Measurements from ENCODE around the gene INPP5A.
A peak's percentile ranks its signal among the peaks of the same experiment; 100 is the strongest.

The INPP5A gene

DNA sequence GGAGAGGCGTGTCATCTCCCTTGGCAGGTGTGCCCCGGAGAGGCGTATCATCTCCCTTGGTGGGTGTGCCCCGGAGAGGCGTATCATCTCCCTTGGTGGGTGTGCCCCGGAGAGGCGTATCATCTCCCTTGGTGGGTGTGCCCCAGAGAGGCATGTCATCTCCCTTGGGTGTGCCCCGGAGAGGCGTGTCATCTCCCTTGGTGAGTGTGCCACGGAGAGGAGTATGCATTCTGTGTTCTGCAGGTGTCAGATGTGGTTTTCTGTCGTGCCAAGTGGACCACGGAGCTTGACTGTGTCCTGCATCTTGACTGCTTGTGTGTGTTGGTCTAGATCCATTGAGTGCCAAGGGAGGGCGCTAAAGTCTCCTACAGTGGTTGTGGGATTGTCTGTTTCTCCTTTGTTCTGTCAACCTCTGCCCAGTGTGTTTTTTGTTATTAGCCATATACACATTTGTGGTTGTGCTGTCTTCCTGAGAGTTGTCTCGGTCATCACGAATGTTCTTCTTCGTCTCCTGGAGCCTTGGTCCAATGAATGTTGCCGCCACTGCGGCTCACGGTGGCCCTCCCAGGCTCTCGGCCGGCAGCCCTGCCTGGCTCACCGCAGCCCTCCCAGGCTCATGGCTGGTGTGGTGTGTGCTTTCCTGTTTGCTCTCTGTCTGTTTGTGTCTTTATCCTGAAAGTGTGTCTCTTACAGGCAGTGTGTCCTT, 96.8 kb downstream of the INPP5A start:
- DNase-seq, result no peak

DNA sequence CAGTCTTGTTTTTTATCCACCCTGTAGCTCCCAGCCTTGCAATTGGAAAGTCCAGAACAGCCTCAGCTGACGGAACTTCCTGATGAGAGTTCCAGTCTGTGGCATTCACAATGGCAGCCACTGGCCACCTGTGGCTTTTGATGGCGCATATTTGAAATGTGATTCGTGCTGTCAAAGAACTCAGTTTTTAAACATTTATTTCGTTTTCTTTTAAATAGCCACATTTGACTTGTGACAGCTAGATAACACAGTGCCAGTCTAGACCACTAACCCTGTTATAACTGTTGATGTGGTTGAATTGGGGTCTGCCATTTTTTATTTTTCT, 97.3 kb downstream of the INPP5A start:
- no peak for DNase-seq

DNA sequence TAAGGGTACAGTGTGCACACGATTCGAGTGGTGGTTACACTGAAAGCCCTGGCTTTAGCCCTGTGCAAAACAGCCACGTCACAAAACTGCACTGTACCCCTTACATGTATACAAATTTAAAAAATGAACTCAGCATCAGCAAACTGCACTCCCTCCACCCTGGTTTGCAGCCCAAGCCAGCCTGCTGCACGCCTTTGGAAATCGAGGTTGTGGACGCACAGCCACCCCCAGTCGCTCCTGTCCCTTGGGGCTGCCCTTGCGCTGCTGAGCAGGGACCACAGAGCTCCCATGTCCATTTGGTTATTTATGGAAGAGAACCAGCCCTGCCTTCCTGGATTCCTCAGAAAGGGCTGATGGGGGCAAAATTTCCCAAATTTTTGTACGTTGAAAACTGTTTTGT, 98.8 kb downstream of the INPP5A start:
- no peak for DNase-seq

DNA sequence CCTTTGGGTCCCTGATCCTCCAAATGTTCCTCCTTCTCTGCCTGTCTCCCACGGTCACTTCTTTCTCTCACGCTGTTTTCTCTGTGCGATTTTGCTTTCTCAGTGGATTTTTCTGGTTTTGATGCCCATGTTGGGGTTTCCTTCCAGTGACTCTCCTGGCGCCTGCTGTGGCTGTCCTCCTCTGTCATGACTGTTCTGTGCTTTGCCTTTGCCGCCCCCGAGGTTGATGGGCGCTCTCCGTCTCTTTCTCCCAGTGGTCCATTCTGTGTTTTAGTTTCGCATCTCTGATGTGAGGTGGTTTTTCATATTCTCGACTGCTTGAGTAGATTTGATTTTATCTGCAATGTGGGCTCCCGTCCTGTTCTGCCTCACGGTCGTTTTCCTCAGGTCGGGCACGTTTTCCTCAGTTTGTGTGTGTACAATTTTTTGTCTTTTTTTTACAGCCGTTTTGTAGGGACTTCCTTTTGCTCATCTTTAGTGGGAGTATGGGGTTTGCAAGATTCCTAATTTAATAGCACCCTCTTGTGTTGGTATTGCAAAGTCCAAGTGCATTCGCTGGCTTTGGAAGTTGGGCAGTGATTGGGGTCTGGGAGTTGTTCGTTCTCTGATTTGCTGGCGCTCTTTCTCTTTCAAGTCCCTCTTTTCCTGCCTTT, 100.0 kb downstream of the INPP5A start:
- DNase-seq, result peak in 1 of 2 experiments; percentile 15

DNA sequence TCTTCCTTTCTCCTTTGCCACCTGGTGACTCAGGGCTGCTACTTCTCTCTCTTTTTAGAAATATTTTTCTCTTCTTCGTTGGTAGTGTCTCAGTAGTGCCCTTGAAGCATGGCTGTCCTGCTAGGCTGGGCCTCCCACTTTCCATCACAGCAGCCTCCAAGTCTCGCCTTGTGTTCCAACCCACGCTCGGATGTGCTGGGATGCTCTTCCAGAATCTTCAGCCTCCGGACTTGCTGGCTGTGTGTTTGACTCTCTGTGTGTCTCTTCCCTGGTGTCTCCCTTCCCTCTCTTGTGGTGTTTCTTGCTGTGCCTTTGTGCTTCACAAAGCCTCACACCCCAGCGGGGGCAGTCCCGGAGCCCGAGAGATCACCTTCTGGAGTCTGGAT, 100.5 kb downstream of the INPP5A start:
- DNase-seq, result no peak

DNA sequence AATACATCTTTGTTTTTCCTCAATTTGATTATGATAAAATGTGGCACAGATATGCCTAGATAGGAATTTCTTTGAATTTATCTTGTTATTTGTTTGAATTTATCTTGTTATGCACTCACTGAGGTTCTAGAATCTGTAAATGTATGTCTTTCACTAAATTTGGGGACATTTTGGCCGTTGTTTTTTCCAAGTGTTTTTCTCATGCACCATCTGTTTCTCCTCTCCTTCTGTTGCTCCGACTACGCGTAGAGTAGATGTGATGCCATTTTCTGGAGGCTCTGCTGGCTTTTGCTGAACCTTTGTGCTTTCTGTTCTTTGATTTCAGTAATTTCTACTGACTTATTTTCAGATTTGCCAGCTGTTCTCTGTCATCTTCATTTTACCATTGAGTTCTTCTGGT, 101.9 kb downstream of the INPP5A start:
- no peak for DNase-seq

DNA sequence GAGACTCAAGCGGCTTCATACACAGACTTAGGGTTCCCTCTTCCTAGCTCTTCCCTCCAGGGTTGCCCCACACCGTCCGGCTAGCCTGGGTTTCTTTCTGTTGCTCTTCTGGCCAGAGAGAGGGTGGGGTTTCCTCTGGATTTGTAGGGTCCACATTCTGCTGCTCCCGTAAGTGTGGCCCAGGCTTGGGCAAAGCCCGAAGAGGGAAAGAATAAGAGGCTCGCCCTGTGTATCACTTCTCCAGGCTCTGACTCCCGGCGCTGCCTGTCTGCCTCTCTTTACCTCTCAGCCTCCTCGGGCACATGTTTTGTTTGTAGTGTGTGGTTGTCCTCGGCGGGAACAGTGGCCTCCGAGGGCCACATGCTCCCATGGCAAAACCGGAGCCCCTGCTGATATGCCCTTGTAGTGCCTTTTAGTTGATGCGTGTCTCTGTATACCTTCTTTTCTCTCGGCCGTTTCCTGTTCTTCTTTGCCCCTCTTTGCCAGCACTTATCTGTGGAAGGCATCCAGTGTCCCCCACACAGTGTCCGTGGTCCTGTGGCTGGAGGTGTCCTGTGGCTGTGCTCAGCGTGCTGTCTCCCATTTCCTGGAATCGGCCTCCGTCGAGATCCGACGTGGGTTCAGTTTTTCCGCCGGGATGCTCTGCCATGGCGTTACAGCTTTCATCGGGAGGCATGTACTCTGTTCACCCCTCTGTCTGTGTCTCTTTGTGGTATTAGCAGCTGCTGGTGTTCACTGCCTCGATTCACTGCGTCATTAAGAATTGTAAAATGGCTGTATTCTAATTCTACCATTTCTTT, 102.9 kb downstream of the INPP5A start:
- DNase-seq, result no peak

DNA sequence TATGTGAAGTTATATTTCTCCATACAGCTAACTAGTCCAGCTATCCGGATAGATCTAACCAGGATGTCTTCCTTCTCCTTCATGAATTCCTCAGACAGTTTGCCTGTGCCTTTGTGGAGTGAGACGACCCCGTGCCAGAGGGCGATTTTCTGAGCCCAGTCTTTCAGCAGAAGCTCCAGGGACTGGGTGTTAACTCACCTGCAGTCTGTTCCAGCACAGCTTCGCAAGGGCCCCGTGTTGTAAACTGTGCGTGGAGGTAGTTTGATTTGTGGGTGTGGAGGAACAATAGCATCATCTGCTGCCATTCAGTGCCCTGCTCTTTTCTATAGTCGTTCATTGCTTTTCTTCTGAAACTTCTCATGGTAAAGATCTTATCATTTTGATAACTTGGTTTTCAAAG, 103.8 kb downstream of the INPP5A start:
- no peak for DNase-seq

DNA sequence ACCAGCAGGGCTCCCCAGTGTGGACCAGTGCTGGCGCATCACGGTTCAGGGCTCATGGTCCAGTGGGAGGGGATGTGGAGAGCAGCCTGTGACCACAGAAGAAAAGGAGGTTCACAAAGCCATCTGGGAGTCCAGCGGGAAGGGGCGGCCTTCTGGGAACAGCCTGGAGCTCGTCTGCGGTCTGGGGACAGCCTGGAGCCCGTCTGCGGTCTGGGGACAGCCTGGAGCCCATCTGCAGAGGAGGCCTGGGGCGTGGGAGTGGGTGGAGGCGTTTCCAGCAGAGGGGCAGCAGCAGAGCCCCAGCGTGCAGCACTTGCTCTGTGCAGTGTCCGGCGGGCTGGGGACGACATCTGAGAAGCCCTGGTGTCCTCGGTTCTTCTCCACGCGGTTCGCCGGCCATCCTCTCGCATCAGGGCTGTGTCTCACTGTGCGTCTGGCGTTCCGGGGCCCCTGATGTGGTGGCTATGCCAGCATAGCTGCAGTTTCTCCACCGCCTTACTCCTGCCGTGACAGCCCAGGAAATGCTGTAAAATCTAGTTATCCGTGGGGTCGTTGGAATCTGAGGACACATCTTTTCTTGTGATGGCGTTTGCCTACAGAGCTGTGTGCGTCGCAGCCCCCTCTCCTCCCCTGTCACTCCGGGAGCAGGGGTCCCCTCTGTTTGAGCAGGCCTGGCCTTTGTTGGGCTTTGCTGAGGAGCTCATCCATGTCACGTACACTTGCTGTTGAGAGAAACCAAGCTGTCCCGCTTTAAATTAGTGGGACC, 104.6 kb downstream of the INPP5A start:
- no peak for DNase-seq

DNA sequence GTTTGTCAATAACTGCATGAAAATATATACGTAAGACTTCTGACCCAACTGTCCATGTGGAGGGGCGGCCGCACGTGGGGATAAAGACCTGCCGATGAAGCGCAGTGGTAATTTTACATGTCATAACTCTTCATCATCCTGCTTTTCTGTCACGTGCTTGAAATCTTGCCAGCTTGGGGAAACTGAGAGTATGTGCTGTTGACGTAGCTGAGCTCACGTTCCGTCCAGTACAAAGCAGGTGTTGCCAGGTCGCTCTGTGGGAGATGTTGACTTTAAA, 105.1 kb downstream of the INPP5A start:
- DNase-seq, result no peak

DNA sequence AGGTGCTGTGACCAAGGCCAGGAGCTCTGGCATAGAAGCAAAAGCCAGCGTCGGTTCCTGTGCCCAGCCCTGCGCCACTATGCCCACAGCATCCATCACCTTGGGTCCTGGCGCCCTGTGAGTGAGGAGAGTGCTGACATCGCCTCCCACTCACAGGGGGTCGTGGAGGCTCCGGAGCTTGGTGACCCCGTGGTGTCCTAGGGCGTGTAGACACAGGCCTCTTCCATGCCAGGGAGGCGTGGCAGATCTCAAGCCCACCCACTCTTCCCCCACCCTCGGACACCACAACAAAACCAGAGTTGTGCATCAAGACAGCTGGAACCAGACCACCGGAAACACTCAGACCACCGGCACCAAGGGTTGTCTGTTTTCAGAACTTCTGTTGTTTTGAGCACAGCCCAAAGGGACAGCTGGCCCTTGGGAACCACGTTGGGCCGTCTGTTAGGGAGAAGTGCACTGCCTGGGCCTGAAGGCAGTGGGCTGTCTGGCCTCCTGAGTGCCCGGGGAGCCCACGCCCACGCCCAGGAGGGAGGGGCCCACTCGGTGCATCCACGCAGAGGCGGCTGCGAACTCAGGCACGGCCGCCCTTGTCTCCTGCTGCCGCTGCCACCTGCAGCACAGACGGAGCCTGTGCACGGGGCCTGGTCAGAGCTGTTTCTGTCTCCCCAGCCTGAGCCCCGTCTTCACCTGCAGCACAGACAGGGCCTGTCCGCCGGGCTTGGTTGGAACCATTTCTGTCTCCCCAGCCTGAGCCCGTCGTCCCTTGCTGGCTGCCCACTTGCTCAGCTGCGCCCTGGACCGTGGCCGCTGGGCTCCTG, 106.3 kb downstream of the INPP5A start:
- no peak for DNase-seq

DNA sequence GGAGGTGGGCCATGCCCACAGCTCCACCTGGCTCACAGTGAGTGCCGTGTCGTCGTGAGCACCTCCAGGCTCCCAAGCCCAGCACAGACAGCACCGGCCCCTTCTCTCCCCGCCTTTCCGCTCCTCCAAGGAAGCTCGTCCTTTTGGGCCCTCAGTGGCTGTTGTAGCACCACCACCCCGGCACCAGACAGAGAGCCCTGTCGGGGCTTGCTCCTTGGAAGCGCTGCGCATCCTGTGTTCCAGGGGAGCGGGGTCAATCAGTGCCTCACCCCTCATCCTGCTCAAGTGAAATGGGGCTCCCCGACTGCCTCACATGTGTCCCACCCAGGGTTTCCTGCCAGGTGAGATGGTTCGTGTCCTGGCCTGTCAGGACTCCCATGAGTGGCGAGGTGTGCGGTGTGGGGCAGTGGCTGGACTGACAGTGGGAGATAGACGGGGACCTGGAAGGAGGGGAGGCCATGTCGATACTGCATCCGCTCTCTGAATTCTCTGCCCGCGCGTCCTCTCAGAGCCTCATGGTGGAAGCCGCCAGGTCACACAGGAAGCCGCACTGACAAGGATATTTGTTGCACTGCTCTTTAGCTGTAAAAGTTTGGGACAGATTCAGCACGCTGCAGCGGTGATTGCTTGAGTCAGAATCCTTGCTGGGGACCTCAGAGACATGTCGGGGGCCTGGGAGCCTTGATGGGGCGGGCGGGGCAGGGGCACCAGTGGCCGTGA, 107.1 kb downstream of the INPP5A start:
- DNase-seq, result no peak

DNA sequence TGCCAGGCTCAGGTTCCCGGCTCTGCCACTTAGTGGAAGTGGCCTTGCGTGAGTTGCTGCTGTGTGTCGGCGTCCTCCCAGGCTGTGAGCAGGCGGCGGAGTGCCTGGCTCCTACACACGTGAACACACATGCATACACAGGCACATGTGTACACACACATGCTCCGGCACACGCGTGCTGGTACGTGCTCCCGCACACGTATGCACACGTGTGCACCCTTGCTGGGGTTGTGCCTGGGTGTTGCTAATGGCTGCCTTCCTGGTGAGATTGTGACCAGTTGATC, 107.6 kb downstream of the INPP5A start:
- DNase-seq, result no peak

DNA sequence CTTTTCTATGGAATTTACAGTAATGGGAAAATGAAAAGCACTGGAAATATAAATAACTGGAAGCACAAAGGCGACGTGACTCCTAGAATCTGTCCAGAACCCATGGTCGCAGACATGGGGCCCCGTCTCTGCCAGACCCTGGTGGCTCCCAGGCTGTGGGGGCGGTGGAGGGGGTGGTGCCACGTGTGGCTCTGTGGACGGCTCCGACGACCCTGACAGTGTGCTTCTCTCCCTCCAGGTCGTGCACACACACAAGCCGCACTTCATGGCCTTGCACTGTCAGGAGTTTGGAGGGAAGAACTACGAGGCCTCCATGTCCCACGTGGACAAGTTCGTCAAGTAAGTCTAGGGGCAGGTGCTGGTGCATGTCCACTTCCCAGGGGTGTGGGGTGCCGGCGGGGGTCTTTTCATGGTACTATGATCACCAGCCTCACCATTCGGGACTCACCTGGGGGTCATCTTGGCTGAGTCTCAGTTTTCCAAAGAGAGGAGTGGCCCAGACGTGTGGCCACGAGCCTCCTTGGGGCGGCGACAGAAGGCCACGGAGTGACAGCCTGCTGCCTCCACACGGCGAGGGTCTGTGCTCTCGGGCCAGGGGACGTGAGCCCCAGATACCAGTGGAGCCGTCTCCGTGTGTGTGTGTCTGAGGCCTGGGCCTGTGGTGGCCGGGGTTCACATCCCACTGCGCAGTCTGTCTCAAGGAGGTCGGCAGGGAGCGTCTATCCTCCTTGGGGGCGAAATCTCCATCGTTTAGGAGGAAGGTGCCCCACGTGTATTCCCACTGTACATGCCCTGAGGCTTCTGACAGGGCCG, 108.2 kb downstream of the INPP5A start:
- no peak for DNase-seq

DNA sequence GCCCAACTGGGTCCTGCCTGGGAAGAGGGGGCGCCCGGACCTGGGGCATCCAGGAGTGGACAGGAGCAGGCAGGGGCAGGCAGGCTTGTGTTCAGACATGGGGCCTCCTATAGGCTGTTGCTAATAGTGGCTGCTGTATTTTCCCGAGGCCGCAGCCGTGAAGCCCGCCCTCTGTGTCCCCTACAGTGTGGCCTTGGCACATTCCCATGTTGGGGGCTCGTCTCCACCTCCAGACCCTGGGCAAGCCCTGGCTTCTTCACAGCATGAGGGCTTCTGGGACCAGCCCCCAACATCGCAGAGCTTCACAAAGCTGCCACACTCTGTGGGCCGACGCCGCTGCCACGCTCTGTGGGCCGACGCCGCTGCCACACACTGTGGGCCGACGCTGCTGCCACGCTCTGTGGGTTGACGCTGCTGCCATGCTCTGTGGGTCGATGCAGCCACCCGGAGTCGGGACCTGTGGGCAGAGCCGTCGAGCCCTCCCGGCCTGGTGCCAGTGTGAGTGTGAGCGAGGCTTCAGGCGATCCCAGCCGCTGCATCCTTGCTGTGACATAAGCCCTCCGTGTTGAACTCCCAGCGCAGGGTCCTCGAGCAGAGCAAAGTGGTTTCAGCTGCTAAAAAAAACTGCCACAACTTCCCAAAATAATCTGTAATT, 109.0 kb downstream of the INPP5A start:
- no peak for DNase-seq

DNA sequence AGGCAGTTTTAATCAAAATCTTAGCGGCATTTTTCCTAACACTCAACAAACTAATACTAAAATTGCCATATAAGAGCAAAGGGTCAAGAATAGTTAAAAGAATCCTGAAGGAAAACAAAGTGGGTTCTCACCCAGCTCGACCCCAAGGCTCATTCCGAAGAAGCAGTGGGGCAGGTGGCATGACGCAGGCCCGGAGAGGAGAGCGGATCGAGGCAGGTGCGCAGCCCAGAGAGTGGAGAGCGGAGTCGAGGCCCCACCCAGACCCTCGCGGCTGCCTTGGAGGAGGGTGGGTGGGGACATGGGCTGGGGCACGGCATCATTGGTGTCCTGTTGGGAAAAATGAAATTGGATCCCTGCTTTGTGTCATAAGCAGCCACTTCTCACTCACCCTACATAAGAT, 109.8 kb downstream of the INPP5A start:
- DNase-seq, result no peak

DNA sequence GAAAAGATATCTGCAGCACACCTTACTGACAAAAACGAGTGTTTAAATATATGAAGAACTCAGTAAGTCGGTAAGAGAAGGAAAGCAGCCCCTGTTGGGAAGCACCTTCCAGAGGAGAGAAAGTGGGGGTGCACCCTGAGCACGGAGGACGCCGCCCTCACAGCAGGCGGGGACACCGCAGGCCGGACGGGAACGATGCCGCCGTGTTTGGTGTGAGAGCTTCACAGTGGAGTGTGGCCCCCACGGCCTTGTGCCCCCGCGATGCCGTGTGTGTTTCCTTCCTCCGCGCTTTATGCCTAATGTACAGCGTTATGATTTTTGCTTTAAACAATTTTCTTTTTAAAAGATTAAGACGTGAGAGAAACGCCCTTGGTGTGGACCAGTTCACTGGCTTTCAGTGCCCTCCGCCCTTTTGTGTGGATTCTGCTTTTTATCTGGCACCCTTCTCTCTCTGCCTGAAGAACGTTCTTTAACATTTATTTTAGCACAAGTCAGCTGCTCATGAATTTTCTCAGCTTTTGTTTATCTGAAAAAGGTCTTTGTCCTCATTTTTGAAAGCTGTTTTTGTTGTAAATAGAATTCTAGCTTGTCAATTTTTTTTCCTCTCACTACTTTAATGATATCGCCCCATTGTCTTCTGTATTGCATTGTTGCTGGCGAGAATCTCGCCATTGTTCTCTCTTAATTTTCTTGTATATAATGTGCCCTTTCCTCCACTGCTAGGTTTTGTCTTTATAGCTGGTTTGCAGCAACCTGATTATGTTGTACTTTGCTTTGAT, 110.7 kb downstream of the INPP5A start:
- DNase-seq, result no peak

DNA sequence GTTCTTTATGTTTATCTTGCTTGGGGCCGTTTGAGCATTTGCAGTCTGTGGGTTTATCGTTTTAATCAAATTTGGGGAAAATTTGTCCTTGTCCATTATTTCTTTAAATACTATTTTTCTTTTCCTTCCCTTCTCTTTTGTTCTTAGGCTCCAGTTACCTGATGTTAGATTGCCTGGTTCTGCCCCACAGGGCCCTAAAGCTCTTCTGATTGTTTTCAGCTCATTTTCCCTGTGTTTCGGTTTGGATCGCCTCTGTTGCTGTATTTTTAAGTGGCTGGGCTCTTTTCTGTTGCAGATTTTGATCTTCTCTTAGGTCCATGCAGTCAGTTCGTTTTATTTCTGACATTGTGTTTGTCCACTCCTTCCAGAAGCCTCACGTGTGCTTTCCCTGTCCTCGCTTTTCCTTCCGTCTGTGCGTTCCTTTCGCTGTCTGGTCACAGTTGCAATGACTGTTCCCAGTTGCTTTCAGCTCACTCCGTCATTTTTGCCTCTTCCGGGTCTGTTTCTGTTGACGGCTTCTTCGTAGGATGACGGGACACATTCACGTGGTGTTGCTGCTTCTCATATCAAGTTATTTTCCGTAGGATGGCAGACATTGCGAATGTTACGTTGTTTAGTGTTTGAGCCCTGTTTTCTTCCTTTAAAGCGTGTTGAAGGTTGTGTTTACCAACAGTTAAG, 111.4 kb downstream of the INPP5A start:
- DNase-seq, result no peak

DNA sequence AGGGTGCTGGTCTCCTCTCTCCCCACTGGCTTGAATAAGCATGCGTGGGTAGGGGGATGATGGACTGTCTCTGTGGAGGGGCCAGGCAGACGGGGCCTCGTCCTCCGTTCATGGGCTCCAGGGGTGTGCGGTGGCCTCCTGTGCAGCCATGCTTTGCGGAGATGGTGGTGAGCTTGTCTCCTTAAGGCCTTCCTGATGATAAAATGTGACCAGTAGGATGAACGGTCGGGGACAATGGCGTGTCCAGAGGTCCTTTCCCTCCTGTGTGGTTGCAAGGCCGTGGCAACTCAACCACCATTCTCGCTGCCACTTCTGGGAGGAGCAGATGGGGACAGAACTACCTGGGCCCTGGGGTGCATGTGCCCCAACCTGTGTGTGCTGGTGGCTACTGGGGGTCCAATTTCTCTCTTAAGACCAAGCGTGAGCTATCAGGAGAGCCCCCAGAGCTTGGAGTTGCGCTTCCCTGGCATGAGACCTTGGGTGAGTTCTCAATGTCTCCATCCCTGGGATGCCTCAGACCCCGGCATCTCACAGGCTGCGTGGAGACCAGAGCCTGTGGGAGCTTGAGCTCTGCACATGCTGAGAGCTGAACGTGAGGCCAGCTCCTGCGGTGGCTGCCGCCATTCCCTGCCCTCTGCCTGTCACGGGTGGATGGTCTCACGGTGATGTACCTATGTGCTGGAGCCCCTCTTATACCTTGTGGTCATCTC, 112.2 kb downstream of the INPP5A start:
- DNase-seq, result no peak

Measured in activated CD4-positive, alpha-beta T cell treated with anti-CD3 and anti-CD28 coated beads, Interleukin-2, amount 50 U/mL, for 48 hours (primary cell).